ENCODE data around the gene LRFN3.
"Not testable (repeated sequence)": the region's sequence is repeated elsewhere in the genome, so short reads cannot be mapped to it uniquely, and the experiment has no call there.

Gene LRFN3

GRCh38 chr19:35946203-35946602 is 10.0 kb downstream of the LRFN3 start:
- Histone ChIP-seq H3K4me2 (ENCODE audit: low read length) (no peak overlapping the region), H3K9ac (no peak overlapping the region), H3K27ac (no peak overlapping the region), H3K4me3 (ENCODE audit: low read depth, low read length) (no peak overlapping the region), H3K4me1 (peaks cover 8% of the 10 kb centered on the region), H3K36me3 (ENCODE audit: control insufficient read depth, insufficient read depth, low read length) (no peaks in the 10 kb centered on the region), H3K27me3 (ENCODE audit: control insufficient read depth, insufficient read depth, low read length) (no peaks in the 10 kb centered on the region), H3K79me2 (no peaks in the 10 kb centered on the region), H3K9me3 (ENCODE audit: control insufficient read depth, low read length) (no peaks in the 10 kb centered on the region), H2AFZ (no peak overlapping the region)
- TF ChIP-seq CTCF (IDR thresholded peaks at IDR 0.05) = no peak

- TF ChIP-seq CTCF (IDR thresholded peaks at IDR 0.05) = no peak
- H3K36me3 ChIP-seq (ENCODE audit: control insufficient read depth, insufficient read depth, low read length) = no peaks in the 10 kb centered on the region
- H3K4me1 ChIP-seq = peaks cover 8% of the 10 kb centered on the region
- H3K27me3 ChIP-seq (ENCODE audit: control insufficient read depth, insufficient read depth, low read length) = no peaks in the 10 kb centered on the region
- no peak overlapping the region for H2AFZ ChIP-seq
- H3K9ac ChIP-seq = no peak overlapping the region
- no peak overlapping the region for H3K27ac ChIP-seq
- no peaks in the 10 kb centered on the region for H3K79me2 ChIP-seq
- H3K9me3 ChIP-seq (ENCODE audit: control insufficient read depth, low read length) = no peaks in the 10 kb centered on the region
- H3K4me3 ChIP-seq (ENCODE audit: low read depth, low read length) = no peak overlapping the region
- no peak overlapping the region for H3K4me2 ChIP-seq (ENCODE audit: low read length)
These were observed 13.0 kb downstream of the LRFN3 start for GRCh38 chr19:35949131-35949530.

- Histone ChIP-seq H3K9ac (no peak overlapping the region), H3K36me3 (ENCODE audit: control insufficient read depth, insufficient read depth, low read length) (no peaks in the 10 kb centered on the region), H3K27me3 (ENCODE audit: control insufficient read depth, insufficient read depth, low read length) (no peaks in the 10 kb centered on the region), H3K4me2 (ENCODE audit: low read length) (no peak overlapping the region), H2AFZ (no peak overlapping the region), H3K79me2 (no peaks in the 10 kb centered on the region), H3K9me3 (ENCODE audit: control insufficient read depth, low read length) (no peaks in the 10 kb centered on the region), H3K4me3 (ENCODE audit: low read depth, low read length) (no peak overlapping the region), H3K27ac (no peak overlapping the region), H3K4me1 (peaks cover 3% of the 10 kb centered on the region)
- no peak for TF ChIP-seq CTCF (IDR thresholded peaks at IDR 0.05)
These were observed 19.9 kb downstream of the LRFN3 start for GRCh38 chr19:35955881-35956634.

- H3K27ac ChIP-seq; H3K79me2 ChIP-seq; H3K27me3 ChIP-seq (ENCODE audit: control insufficient read depth, insufficient read depth, low read length); H3K9me3 ChIP-seq (ENCODE audit: control insufficient read depth, low read length); H3K4me1 ChIP-seq; H2AFZ ChIP-seq; H3K4me2 ChIP-seq (ENCODE audit: low read length); H3K36me3 ChIP-seq (ENCODE audit: control insufficient read depth, insufficient read depth, low read length); H3K9ac ChIP-seq; H3K4me3 ChIP-seq (ENCODE audit: low read depth, low read length): not testable (repeated sequence)
These were observed 21.2 kb downstream of the LRFN3 start for GRCh38 chr19:35957411-35957810.

- no peak overlapping the region for H3K9ac ChIP-seq
- H3K36me3 ChIP-seq (ENCODE audit: control insufficient read depth, insufficient read depth, low read length) = no peaks in the 10 kb centered on the region
- H3K27me3 ChIP-seq (ENCODE audit: control insufficient read depth, insufficient read depth, low read length) = no peaks in the 10 kb centered on the region
- TF ChIP-seq CTCF (IDR thresholded peaks at IDR 0.05) = no peak
- peak overlapping the region; percentile 76 for H2AFZ ChIP-seq
- no peak overlapping the region for H3K4me3 ChIP-seq (ENCODE audit: low read depth, low read length)
- peak overlapping the region; percentile 47 for H3K4me2 ChIP-seq (ENCODE audit: low read length)
- peaks cover 3% of the 10 kb centered on the region for H3K4me1 ChIP-seq
- no peak overlapping the region for H3K27ac ChIP-seq
- H3K9me3 ChIP-seq (ENCODE audit: control insufficient read depth, low read length) = no peaks in the 10 kb centered on the region
- no peaks in the 10 kb centered on the region for H3K79me2 ChIP-seq
These were observed 22.5 kb downstream of the LRFN3 start for GRCh38 chr19:35958660-35959039.

Data from parathyroid adenoma (tissue), 2 donors.